ENCODE results near the gene MAPKAPK2.

The MAPKAPK2 gene

GRCh38 chr1:206680279-206680678, 4.4 kb upstream of the MAPKAPK2 start:
- no peak for DNase-seq (ENCODE audit: extremely low spot score)
- no peak for TF ChIP-seq CTCF (IDR thresholded peaks at IDR 0.05; ENCODE audit: control extremely low read depth, extremely low read depth, low read depth, missing control alignments)
- POLR2A ChIA-PET: interaction anchor here (1.0 kb wide), 1 partner anchor 106 kb away, joined by 3 read pairs; no protein-coding TSS in a partner anchor
- CTCF ChIA-PET: interaction anchor here (0.9 to 30.1 kb wide), 3 partner anchors 24 to 74 kb away, joined by 3 to 637 read pairs (median 3); partner anchors contain the start of gene DYRK3

- no peak for DNase-seq (ENCODE audit: extremely low spot score)
- no peak for TF ChIP-seq CTCF (IDR thresholded peaks at IDR 0.05; ENCODE audit: control extremely low read depth, extremely low read depth, low read depth, missing control alignments)
- POLR2A ChIA-PET: no interaction called here
- CTCF ChIA-PET: interaction anchor here (1.3 to 30.1 kb wide), 3 partner anchors 25 to 46 kb away, joined by 3 to 637 read pairs (median 6); partner anchors contain the start of gene DYRK3
Observed at GRCh38 chr1:206681359-206681758, 3.3 kb upstream of the MAPKAPK2 start.

- ChIA-PET CTCF (interaction anchor here (1.0 to 30.1 kb wide), 3 partner anchors 26 to 47 kb away, joined by 4 to 637 read pairs (median 6); partner anchors contain the start of gene DYRK3), POLR2A (no interaction called here)
Observed at GRCh38 chr1:206682111-206682510, 2.6 kb upstream of the MAPKAPK2 start.

GRCh38 chr1:206683313-206683712, 1.4 kb upstream of the MAPKAPK2 start:
- DNase-seq (ENCODE audit: extremely low spot score): no peak
- CTCF ChIA-PET: interaction anchor here (1.0 to 30.1 kb wide), 7 partner anchors 8 to 299 kb away, joined by 3 to 637 read pairs (median 5); partner anchors contain the start of gene IKBKE
- no peak for TF ChIP-seq CTCF (IDR thresholded peaks at IDR 0.05; ENCODE audit: control extremely low read depth, extremely low read depth, low read depth, missing control alignments)
- POLR2A ChIA-PET: no interaction called here

More at GRCh38 chr1:206682111-206682510, 2.6 kb upstream of the MAPKAPK2 start:
- TF ChIP-seq CTCF (IDR thresholded peaks at IDR 0.05; ENCODE audit: control extremely low read depth, extremely low read depth, low read depth, missing control alignments): no peak
- no peak for DNase-seq (ENCODE audit: extremely low spot score)

GRCh38 chr1:206684003-206684402, 702 bp upstream of the MAPKAPK2 start:
- ChIA-PET POLR2A (no interaction called here), CTCF (interaction anchor here (1.0 to 30.1 kb wide), 5 partner anchors 17 to 298 kb away, joined by 3 to 637 read pairs (median 4); partner anchors contain the start of gene IKBKE)
- no peak for DNase-seq (ENCODE audit: extremely low spot score)
- no peak for TF ChIP-seq CTCF (IDR thresholded peaks at IDR 0.05; ENCODE audit: control extremely low read depth, extremely low read depth, low read depth, missing control alignments)

- ChIA-PET CTCF (no interaction called here), POLR2A (no interaction called here)
- TF ChIP-seq CTCF (IDR thresholded peaks at IDR 0.05; ENCODE audit: control extremely low read depth, extremely low read depth, low read depth, missing control alignments): no peak
- peak; percentile 36 for DNase-seq (ENCODE audit: extremely low spot score)
Observed at GRCh38 chr1:206685334-206685768, 646 bp downstream of the MAPKAPK2 start.
